Smooth muscle cell of the brain vasculature (primary cell): Measurements from ENCODE around the gene PRDM15.

Experiments
- DNase-seq: peaks from one replicate; pipeline ENCODE4 v3.0.0-alpha.2; 2012; ENCODE audit warnings: low read depth, low spot score

PRDM15 gene, protein sequence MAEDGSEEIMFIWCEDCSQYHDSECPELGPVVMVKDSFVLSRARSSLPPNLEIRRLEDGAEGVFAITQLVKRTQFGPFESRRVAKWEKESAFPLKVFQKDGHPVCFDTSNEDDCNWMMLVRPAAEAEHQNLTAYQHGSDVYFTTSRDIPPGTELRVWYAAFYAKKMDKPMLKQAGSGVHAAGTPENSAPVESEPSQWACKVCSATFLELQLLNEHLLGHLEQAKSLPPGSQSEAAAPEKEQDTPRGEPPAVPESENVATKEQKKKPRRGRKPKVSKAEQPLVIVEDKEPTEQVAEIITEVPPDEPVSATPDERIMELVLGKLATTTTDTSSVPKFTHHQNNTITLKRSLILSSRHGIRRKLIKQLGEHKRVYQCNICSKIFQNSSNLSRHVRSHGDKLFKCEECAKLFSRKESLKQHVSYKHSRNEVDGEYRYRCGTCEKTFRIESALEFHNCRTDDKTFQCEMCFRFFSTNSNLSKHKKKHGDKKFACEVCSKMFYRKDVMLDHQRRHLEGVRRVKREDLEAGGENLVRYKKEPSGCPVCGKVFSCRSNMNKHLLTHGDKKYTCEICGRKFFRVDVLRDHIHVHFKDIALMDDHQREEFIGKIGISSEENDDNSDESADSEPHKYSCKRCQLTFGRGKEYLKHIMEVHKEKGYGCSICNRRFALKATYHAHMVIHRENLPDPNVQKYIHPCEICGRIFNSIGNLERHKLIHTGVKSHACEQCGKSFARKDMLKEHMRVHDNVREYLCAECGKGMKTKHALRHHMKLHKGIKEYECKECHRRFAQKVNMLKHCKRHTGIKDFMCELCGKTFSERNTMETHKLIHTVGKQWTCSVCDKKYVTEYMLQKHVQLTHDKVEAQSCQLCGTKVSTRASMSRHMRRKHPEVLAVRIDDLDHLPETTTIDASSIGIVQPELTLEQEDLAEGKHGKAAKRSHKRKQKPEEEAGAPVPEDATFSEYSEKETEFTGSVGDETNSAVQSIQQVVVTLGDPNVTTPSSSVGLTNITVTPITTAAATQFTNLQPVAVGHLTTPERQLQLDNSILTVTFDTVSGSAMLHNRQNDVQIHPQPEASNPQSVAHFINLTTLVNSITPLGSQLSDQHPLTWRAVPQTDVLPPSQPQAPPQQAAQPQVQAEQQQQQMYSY

GRCh38 chr21:41879190-41879998, at the start of gene PRDM15:
PRDM15 (minus strand) TSS chr21:41879344; CDS start chr21:41860363, 18,981 bp downstream.
- DNase-seq, result no peak

- no peak for DNase-seq
These were observed 49.6 kb upstream of the PRDM15 start for GRCh38 chr21:41928621-41929220.

GRCh38 chr21:41927727-41928409, 48.7 kb upstream of the PRDM15 start:
- no peak for DNase-seq

GRCh38 chr21:41926807-41927171, 47.6 kb upstream of the PRDM15 start:
- no peak for DNase-seq

DNA sequence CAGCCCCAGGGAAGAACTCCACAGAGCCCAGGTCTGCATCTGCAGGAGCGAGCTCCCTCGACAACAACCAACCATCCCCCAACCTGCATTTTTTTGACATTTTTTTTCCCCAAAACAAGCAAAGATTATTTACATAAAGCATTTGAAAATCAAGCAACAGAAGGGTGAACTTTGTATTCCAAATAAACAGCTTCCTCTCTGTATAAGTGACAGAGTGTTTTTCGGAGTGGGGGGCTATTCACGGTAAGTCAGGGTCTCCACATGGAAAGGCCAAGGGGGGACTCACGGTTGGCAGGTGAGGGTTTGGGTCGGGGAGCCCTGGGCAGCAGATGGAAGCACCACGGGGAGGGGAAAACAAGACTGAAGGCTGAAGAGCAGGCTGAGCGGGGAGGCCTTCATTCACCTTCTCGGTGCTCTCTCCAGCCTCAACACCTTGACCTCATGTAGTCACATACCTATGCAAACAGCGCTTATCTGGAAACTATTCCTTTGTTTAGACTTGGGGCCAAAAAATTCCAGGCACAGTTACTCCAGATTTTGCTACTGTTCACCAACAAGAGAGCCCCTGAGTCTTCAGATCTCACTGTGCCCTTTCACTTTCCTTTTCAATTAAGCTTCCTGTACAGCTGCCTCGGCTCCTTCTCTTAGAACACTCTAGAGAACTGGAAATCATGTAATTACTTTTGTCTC, 47.1 kb upstream of the PRDM15 start:
- no peak for DNase-seq

DNA sequence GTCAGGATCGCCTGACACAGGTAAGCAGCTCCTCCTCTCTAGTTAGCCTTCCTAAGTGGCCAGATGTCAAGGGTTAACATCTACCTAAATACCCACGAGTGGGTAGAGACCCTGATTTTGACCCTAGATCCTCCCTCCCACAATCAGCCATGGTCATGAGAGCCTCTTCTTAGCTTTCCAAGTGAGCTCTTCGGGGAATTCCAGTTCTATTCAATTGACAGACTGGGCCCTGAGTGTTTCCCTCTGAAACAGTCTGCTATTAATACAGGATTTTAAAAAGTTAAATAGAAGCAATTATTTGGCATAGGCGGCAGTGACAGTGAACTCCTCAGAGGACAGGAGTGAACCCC, 46.6 kb upstream of the PRDM15 start:
- DNase-seq, result no peak

DNA sequence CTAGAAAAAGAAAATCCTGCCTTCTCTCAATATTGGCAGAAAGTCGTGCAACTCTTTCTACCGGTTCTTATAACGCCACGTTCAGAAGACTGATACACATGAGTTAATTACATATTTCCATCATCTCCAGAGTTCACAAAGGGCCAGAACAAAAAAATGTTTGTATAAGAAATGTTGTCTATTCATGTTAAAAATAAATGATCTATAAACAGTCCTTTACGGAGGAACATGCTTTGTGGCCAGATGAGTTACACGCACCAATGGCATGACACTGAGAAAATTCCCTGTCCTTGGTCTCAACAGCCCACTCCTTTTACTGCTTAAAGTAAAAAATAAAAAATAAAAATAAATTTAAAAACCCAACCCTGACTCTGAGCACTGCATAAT, 45.2 kb upstream of the PRDM15 start:
- DNase-seq, result no peak

DNA sequence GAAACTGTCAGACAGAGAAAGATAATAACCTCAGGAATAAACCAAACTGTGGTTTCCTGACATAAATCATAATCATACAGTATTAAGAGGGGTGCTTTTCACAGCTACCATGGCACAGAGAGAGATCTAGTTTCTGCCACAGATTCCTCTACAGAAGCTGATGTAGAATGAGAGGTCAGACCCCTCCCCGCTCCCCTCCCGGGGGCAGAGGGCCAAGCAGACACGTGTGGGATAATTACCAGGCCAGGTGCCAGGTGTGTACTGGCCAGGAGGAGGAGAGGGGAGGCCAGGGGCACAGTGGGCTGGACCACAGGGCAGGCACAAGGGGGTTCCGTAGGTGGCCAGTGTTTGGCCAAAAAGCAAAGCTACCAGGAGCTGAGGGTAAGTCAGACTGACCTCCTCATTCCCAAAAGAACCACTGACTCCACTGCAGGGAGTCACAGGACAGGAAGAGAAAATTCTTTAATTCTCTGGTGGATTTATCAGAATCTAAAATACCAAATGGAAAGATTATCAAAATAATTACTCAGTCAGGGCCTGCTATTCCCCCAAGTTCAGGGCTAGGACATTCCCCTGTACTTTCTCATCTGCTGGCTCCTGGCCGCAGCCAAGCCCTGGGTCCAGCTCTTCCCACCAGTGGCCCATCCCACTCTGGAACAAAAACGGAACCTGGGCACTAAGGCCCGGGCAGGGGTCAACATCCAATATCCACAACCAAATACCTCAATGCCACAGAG, 44.7 kb upstream of the PRDM15 start:
- no peak for DNase-seq

DNA sequence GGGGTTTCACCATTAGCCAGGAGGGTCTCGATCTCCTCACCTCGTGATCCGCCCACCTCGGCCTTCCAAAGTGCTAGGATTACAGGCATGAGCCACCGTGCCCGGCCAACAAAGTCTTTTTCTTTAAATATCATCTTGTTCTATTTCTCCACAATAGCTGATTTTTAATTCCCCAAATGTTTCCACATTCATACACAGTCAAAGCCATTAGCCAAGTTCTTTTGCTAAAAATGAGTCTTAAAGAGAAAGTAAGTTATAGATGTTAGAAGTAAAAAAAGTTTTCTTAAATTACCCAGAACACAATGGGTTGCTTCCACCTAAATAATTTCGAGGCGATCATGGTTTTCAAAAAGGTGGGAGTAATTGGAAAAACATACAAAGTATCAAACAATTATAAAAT, 44.0 kb upstream of the PRDM15 start:
- DNase-seq, result no peak

DNA sequence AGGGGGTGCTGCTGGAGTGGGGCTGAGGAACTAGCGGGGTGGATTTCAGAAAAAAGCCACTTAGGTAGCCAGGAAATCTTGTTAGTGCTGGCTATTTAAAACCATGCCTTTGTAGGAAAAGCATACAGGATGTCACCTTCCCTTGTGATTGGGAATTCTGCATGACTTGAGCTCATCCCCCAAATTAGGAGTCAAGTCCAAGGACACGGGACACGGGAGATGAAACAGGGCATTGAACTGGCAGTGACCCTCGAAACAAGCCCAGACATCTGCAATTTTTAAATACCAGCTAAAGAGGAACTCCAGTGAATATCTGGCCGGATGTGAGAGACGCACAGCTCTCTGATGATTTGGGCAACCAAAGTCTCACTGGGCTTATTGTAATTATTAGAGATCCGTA, 41.9 kb upstream of the PRDM15 start:
- DNase-seq, result no peak

GRCh38 chr21:41920476-41920875, 41.3 kb upstream of the PRDM15 start:
- no peak for DNase-seq

DNA sequence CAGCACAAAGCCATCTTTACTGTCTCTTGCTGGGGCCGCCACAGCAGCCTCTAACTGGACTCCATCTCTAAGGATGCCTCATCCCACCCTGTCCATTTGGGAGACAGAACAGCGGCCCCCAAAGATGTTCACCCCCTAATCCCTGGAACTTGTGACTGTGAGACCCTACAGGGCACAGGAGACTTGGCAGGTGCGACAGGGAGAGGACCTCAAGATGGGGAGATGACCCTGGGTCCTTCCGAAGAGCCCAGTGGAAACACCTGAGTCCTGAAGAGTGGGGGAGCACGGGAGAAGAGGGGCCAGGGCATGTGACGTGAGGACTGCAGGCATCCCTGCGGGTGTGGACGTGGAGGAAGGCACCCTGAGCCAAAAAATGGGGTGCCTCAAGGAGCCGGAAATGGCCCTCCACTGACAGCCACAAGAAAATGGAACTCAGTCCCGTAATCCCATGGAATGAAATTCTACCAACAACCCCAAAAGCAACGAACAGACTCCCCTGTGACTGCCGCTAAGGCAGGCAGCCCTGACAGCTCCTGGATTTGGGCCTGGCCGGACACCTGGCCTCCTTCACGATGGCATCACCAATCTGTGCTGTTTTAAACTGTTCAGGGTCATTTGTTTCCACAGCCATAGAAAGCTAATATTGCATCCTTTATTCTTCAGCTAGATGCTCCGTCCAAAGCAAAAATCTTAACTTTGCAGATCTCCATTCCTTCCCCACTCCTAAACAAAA, 40.7 kb upstream of the PRDM15 start:
- DNase-seq, result no peak

- no peak for DNase-seq
These were observed 39.6 kb upstream of the PRDM15 start for GRCh38 chr21:41918561-41919358.

DNA sequence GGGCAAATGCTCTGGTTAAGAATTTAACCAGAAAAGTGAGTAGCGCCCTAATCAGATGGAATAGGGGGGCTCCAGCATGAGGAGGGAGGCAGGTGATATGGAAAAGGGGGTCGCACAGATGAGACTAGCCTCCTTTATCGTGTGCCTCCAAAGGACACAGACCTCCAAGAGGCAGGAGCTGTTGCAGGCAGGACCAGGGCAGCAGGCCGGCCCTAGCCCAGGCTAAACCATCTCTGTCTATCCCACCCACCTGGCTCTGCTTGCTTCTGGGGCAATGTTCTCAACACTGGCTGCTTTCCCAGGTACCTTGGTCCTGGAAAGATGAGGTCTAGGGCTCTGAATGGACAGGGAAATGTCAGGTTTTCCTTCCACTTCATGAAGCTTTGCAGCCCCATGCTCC, 38.4 kb upstream of the PRDM15 start:
- no peak for DNase-seq

GRCh38 chr21:41916888-41917433, 37.8 kb upstream of the PRDM15 start:
- DNase-seq, result no peak

- no peak for DNase-seq
These were observed 35.8 kb upstream of the PRDM15 start for GRCh38 chr21:41914965-41915364.

- no peak for DNase-seq
These were observed 35.2 kb upstream of the PRDM15 start for GRCh38 chr21:41914358-41914757.
